ENCODE data around the gene FOXO6.

DNA sequence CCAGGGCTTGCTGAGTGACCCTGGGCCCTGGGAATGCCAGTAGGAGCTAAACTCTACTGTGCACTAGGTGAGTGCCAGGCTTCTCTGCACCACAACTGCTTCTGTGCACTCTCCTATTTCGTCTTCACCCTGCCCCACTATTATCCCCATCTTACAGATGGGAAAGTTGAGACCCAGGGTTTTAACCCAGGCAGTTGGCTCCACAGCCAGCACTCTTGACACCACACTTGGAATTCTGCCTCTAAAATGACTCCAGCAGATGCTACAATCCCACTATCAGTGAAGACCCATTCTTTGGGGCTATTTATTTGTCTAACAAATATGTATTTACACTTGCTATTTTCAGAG lies 56.1 kb downstream of the FOXO6 start:
- no peak for TF ChIP-seq ZBTB10 (CRISPR knock-in tag; IDR thresholded peaks at IDR 0.05; ENCODE audit: borderline replicate concordance)
- TF ChIP-seq, protein P1, sequence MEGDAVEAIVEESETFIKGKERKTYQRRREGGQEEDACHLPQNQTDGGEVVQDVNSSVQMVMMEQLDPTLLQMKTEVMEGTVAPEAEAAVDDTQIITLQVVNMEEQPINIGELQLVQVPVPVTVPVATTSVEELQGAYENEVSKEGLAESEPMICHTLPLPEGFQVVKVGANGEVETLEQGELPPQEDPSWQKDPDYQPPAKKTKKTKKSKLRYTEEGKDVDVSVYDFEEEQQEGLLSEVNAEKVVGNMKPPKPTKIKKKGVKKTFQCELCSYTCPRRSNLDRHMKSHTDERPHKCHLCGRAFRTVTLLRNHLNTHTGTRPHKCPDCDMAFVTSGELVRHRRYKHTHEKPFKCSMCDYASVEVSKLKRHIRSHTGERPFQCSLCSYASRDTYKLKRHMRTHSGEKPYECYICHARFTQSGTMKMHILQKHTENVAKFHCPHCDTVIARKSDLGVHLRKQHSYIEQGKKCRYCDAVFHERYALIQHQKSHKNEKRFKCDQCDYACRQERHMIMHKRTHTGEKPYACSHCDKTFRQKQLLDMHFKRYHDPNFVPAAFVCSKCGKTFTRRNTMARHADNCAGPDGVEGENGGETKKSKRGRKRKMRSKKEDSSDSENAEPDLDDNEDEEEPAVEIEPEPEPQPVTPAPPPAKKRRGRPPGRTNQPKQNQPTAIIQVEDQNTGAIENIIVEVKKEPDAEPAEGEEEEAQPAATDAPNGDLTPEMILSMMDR (CRISPR knock-in tag; IDR thresholded peaks at IDR 0.05), result no peak
- no peak for TF ChIP-seq EP300 (IDR thresholded peaks at IDR 0.05; ENCODE audit: low read depth in 2 of 2, low read length in 2 of 2)
- TF ChIP-seq EP300 (CRISPR knock-in tag; IDR thresholded peaks at IDR 0.05; ENCODE audit: borderline replicate concordance), result no peak
- TF ChIP-seq ZNF776 (CRISPR knock-in tag; IDR thresholded peaks at IDR 0.05), result no peak
- no peak for TF ChIP-seq MYC (CRISPR knock-in tag; IDR thresholded peaks at IDR 0.05; ENCODE audit: borderline replicate concordance)
- TF ChIP-seq ZNF629 (CRISPR knock-in tag; conservative IDR thresholded peaks at IDR 0.05), result peak; percentile 91
- no peak for TF ChIP-seq ZBTB20 (CRISPR knock-in tag; IDR thresholded peaks at IDR 0.05; ENCODE audit: borderline replicate concordance, low read depth)
- no peak for TF ChIP-seq RFX5 (IDR thresholded peaks at IDR 0.05; ENCODE audit: low read depth, low read length)
- TF ChIP-seq JUND (CRISPR knock-in tag; IDR thresholded peaks at IDR 0.05), result no peak
- no peak for TF ChIP-seq KMT2A (CRISPR knock-in tag; IDR thresholded peaks at IDR 0.05)
- TF ChIP-seq CBX5 (CRISPR knock-in tag; IDR thresholded peaks at IDR 0.05; ENCODE audit: borderline replicate concordance), result no peak
- TF ChIP-seq ZC3H13 (CRISPR knock-in tag; IDR thresholded peaks at IDR 0.05), result no peak
- no peak for TF ChIP-seq TBP (CRISPR knock-in tag; IDR thresholded peaks at IDR 0.05)

Measured in HepG2 (cell line).